Chondrocyte (in vitro differentiated cells): ENCODE data around the gene RPS10. TPM values are rescaled to one million over a fixed set of nuclear protein-coding genes. Genes with fewer than 3 reads are reported as not detected.

Experiments
- DNase-seq: peaks from one replicate; pipeline ENCODE4 v3.0.0; 2021; ENCODE audit warnings: mixed read lengths, low spot score
- H3K27ac Mint-ChIP-seq: one replicate; pipeline ENCODE4 v1.8.0; 2021; ENCODE audit warnings: mild to moderate bottlenecking, moderate library complexity, mixed read lengths; ENCODE audit not compliant: unreplicated experiment
- H3K27me3 Mint-ChIP-seq: 2 replicates; pipeline ENCODE4 v1.8.0; 2021; ENCODE audit warnings: low read depth, mixed read lengths
- H3K36me3 Mint-ChIP-seq: 2 replicates; pipeline ENCODE4 v1.8.0; 2021; ENCODE audit warnings: low read depth, mixed read lengths
- H3K4me1 Mint-ChIP-seq: 2 replicates; pipeline ENCODE4 v1.8.0; 2021; ENCODE audit warnings: low read depth, mild to moderate bottlenecking, mixed read lengths
- H3K4me3 Mint-ChIP-seq: one replicate; pipeline ENCODE4 v1.8.0; 2021; ENCODE audit warnings: mild to moderate bottlenecking, moderate library complexity, mixed read lengths; ENCODE audit not compliant: unreplicated experiment
- H3K9me3 Mint-ChIP-seq: 2 replicates; pipeline ENCODE4 v1.8.0; 2021; ENCODE audit warnings: low read depth, mixed read lengths
- CTCF ChIP-seq: fragments of 200-600 bp; sonication (generic); IDR thresholded peaks from 2 replicates; pipeline ENCODE4 v1.5.0; 2021; ENCODE audit warnings: antibody characterized with exemption, mild to moderate bottlenecking, moderate library complexity
- total RNA-seq: library from RNA; stranded (reverse); gene quantifications from 3 replicates; pipeline ENCODE4 v1.2.1, GENCODE V29; 2021

Gene RPS10
- total RNA-seq, 1 donor from 2014 or later, result 771 TPM

- no peak for TF ChIP-seq CTCF
- Mint-ChIP-seq H3K9me3 (no peaks in the 10 kb centered on the region), H3K4me3 (no peak overlapping the region), H3K27ac (no peak overlapping the region), H3K36me3 (no peaks in the 10 kb centered on the region), H3K27me3 (no peaks in the 10 kb centered on the region), H3K4me1 (peaks cover 39% of the 10 kb centered on the region)
- DNase-seq, result no peak
Observed at GRCh38 chr6:34388421-34388820, 37.4 kb downstream of the RPS10 start.

- H3K36me3 Mint-ChIP-seq, result no peaks in the 10 kb centered on the region
- peaks cover 38% of the 10 kb centered on the region for H3K4me1 Mint-ChIP-seq
- H3K9me3 Mint-ChIP-seq, result no peaks in the 10 kb centered on the region
- DNase-seq, result no peak
- H3K27me3 Mint-ChIP-seq, result no peaks in the 10 kb centered on the region
- no peak overlapping the region for H3K4me3 Mint-ChIP-seq
- no peak for TF ChIP-seq CTCF
- no peak overlapping the region for H3K27ac Mint-ChIP-seq
Observed at GRCh38 chr6:34386316-34387137, 39.3 kb downstream of the RPS10 start.

GRCh38 chr6:34385793-34386195 is 40.1 kb downstream of the RPS10 start:
- H3K27me3 Mint-ChIP-seq, result no peaks in the 10 kb centered on the region
- TF ChIP-seq CTCF, result no peak
- no peaks in the 10 kb centered on the region for H3K36me3 Mint-ChIP-seq
- H3K9me3 Mint-ChIP-seq, result no peaks in the 10 kb centered on the region
- DNase-seq, result no peak
- H3K4me3 Mint-ChIP-seq, result no peak overlapping the region
- H3K4me1 Mint-ChIP-seq, result peaks cover 38% of the 10 kb centered on the region
- H3K27ac Mint-ChIP-seq, result no peak overlapping the region

- H3K27ac Mint-ChIP-seq, result peak overlapping the region; percentile 62
- no peak for TF ChIP-seq CTCF
- H3K4me3 Mint-ChIP-seq, result no peak overlapping the region
- H3K27me3 Mint-ChIP-seq, result no peaks in the 10 kb centered on the region
- H3K36me3 Mint-ChIP-seq, result no peaks in the 10 kb centered on the region
- H3K9me3 Mint-ChIP-seq, result no peaks in the 10 kb centered on the region
- peaks cover 38% of the 10 kb centered on the region for H3K4me1 Mint-ChIP-seq
- no peak for DNase-seq
Observed at GRCh38 chr6:34384321-34385153, 41.3 kb downstream of the RPS10 start.

- no peak for TF ChIP-seq CTCF
- H3K27me3 Mint-ChIP-seq, result no peaks in the 10 kb centered on the region
- H3K4me1 Mint-ChIP-seq, result peaks cover 36% of the 10 kb centered on the region
- no peak for DNase-seq
- peak overlapping the region; percentile 86 for H3K27ac Mint-ChIP-seq
- H3K36me3 Mint-ChIP-seq, result no peaks in the 10 kb centered on the region
- no peak overlapping the region for H3K4me3 Mint-ChIP-seq
- no peaks in the 10 kb centered on the region for H3K9me3 Mint-ChIP-seq
Observed at GRCh38 chr6:34383656-34384320, 42.1 kb downstream of the RPS10 start.
